K562 (cell line): ENCODE data around the gene SP4.

Experiments
- ATF3 ChIP-seq, 2 experiments: fragments of 450-650 bp in 1 of 2; sonication (generic) in 1 of 2; formaldehyde crosslinking in 1 of 2; IDR thresholded peaks in 1 of 2; conservative IDR thresholded peaks in 1 of 2; 2 replicates each; pipeline versions ENCODE4 v1.6.1 to v1.8.1; 2016 to 2023; ENCODE audit warnings: mild to moderate bottlenecking in 2 of 2, moderate library complexity in 2 of 2, inconsistent platforms in 1 of 2, missing genetic modification reagents in 1 of 2
- BACH1 ChIP-seq: fragments of 200-800 bp; sonication (Bioruptor generic); IDR thresholded peaks from 2 replicates; pipeline ENCODE4 v1.6.1; 2016; ENCODE audit warnings: missing genetic modification characterization, missing compliant biosample characterization
- BRF1 ChIP-seq: IDR thresholded peaks from 3 replicates; pipeline ENCODE4 v1.6.1; 2011; ENCODE audit warnings: borderline replicate concordance, mild to moderate bottlenecking; ENCODE audit not compliant: insufficient read length; ENCODE audit errors: extremely low read depth
- CREB1 ChIP-seq, 2 experiments: sonication (generic) in 1 of 2; formaldehyde crosslinking in 1 of 2; IDR thresholded peaks; 2 replicates each; pipeline versions ENCODE4 v1.6.1 to v1.8.0; 2012 to 2022; ENCODE audit warnings: inconsistent platforms in 1 of 2, mild to moderate bottlenecking in 1 of 2, missing genetic modification reagents in 1 of 2, moderate library complexity in 1 of 2
- ELK1 ChIP-seq: sonication (generic); formaldehyde crosslinking; IDR thresholded peaks from 2 replicates; pipeline ENCODE4 v1.8.1; 2022; ENCODE audit warnings: missing genetic modification reagents
- NFIC ChIP-seq: fragments of 450-650 bp; IDR thresholded peaks from 2 replicates; pipeline ENCODE4 v1.6.1; 2017; ENCODE audit warnings: mild to moderate bottlenecking, inconsistent platforms
- POLR2A ChIP-seq: fragments of 450-650 bp; conservative IDR thresholded peaks from 2 replicates; pipeline ENCODE4 v1.6.1; 2016
- REST ChIP-seq, 2 experiments: fragments of 450-650 bp; formaldehyde crosslinking in 1 of 2; IDR thresholded peaks; 2 replicates each; pipeline versions ENCODE4 v1.4.0 to v1.6.1; 2014 to 2020; ENCODE audit warnings: mild to moderate bottlenecking in 2 of 2, borderline replicate concordance in 1 of 2, low read depth in 1 of 2
- TSHZ1 ChIP-seq: fragments of 250-450 bp; sonication (Bioruptor Pico); IDR thresholded peaks from 2 replicates; pipeline ENCODE4 v1.4.0; 2020; ENCODE audit warnings: mild to moderate bottlenecking, moderate library complexity
- YY1 ChIP-seq, 3 experiments: IDR thresholded peaks; 2 replicates each; pipeline ENCODE4 v1.6.1; 2011; ENCODE audit warnings: low read length in 2 of 3, mild to moderate bottlenecking in 2 of 3, moderate library complexity in 2 of 3, borderline replicate concordance in 1 of 3, control low read depth in 1 of 3, low read depth in 1 of 3; ENCODE audit not compliant: insufficient read depth in 3 of 3, insufficient replicate concordance in 2 of 3, control insufficient read depth in 1 of 3, insufficient read length in 1 of 3; ENCODE audit errors: extremely low read depth in 1 of 3
- ZNF124 ChIP-seq: sonication (generic); formaldehyde crosslinking; IDR thresholded peaks from 2 replicates; pipeline ENCODE4 v1.8.1; 2022; ENCODE audit warnings: missing genetic modification reagents
- ZNF316 ChIP-seq: fragments of 450-650 bp; IDR thresholded peaks from 2 replicates; pipeline ENCODE4 v1.6.1; 2016
- TF ChIP-seq, protein P1 (sequence below), 3 experiments: IDR thresholded peaks in 2 of 3; conservative IDR thresholded peaks in 1 of 3; 2 replicates each; pipeline ENCODE4 v1.5.1; 2011 to 2012; ENCODE audit warnings: low read length in 3 of 3, mild to moderate bottlenecking in 3 of 3, control low read depth in 2 of 3, improper control_type of control experiment in 1 of 3, inconsistent platforms in 1 of 3, low read depth in 1 of 3, mixed read lengths in 1 of 3, moderate library complexity in 1 of 3; ENCODE audit not compliant: insufficient read depth in 2 of 3
- TF ChIP-seq, protein P2 (sequence below): sonication (generic); formaldehyde crosslinking; IDR thresholded peaks from 2 replicates; pipeline ENCODE4 v1.9.0; 2022; ENCODE audit warnings: mild to moderate bottlenecking, missing genetic modification reagents

DNA sequence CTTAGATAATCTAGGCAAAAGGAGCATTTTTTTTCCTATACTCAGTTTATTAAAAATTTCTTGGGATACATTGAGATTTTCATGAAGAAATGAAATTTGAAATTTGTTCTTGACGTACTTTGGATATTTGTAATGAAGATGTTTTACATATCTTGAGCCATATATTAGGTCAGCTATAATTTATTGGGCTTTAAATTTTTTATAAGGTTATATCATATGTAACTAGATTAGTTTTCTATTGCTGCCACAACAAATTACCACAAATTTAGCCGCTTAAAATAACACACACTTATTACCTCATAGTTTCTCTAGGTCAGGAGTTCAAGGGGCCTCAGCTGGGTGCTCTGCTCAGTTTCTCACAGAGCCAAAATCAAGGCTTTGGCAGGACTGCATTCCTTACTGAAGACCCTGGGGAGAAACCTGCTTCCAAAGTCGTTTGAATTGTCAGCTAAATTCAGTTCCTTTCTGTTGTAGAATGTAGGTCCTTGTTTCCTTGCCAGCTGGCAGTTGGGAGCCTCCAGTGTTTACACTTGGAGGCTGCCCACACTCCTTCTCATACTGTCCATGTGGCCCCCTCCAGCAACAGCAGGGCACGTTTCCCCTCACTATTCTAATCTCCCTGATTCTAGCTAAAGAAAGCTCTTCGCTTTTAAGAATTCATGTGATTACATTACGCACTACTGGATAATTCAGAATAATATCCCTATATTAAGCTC is 72.4 kb downstream of the SP4 start:
- no peak for TF ChIP-seq NFIC
- TF ChIP-seq, protein P1, sequence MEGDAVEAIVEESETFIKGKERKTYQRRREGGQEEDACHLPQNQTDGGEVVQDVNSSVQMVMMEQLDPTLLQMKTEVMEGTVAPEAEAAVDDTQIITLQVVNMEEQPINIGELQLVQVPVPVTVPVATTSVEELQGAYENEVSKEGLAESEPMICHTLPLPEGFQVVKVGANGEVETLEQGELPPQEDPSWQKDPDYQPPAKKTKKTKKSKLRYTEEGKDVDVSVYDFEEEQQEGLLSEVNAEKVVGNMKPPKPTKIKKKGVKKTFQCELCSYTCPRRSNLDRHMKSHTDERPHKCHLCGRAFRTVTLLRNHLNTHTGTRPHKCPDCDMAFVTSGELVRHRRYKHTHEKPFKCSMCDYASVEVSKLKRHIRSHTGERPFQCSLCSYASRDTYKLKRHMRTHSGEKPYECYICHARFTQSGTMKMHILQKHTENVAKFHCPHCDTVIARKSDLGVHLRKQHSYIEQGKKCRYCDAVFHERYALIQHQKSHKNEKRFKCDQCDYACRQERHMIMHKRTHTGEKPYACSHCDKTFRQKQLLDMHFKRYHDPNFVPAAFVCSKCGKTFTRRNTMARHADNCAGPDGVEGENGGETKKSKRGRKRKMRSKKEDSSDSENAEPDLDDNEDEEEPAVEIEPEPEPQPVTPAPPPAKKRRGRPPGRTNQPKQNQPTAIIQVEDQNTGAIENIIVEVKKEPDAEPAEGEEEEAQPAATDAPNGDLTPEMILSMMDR (IDR thresholded peaks at IDR 0.05 in 2 of 3, conservative IDR thresholded peaks at IDR 0.05 in 1 of 3; ENCODE audit: insufficient read depth in 2 of 3, low read depth in 1 of 3, low read length in 3 of 3): no peak
- TF ChIP-seq POLR2A: no peak
- no peak for TF ChIP-seq CREB1 (IDR thresholded peaks at IDR 0.05)
- TF ChIP-seq CREB1 (CRISPR knock-in tag; IDR thresholded peaks at IDR 0.05): no peak
- no peak for TF ChIP-seq ZNF124 (CRISPR knock-in tag)
- TF ChIP-seq BACH1 (tag): no peak
- TF ChIP-seq REST (IDR thresholded peaks at IDR 0.05; ENCODE audit: borderline replicate concordance): no peak
- no peak for TF ChIP-seq REST (CRISPR knock-in tag; IDR thresholded peaks at IDR 0.05; ENCODE audit: low read depth)
- no peak for TF ChIP-seq ATF3 (IDR thresholded peaks at IDR 0.05)
- TF ChIP-seq ATF3 (CRISPR knock-in tag; conservative IDR thresholded peaks at IDR 0.05): no peak
- no peak for TF ChIP-seq YY1 (IDR thresholded peaks at IDR 0.05; ENCODE audit: borderline replicate concordance in 1 of 3, control insufficient read depth in 1 of 3, extremely low read depth in 1 of 3, insufficient read depth in 3 of 3, insufficient read length in 1 of 3, insufficient replicate concordance in 2 of 3, low read depth in 1 of 3, low read length in 2 of 3)
- TF ChIP-seq, protein P2, sequence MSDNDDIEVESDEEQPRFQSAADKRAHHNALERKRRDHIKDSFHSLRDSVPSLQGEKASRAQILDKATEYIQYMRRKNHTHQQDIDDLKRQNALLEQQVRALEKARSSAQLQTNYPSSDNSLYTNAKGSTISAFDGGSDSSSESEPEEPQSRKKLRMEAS (CRISPR knock-in tag): no peak
- no peak for TF ChIP-seq TSHZ1 (CRISPR knock-in tag)
- no peak for TF ChIP-seq ELK1 (CRISPR knock-in tag)
- TF ChIP-seq BRF1: no peak
- TF ChIP-seq ZNF316: no peak
